ENCODE measurements around the gene ARL15.

Gene ARL15

DNA sequence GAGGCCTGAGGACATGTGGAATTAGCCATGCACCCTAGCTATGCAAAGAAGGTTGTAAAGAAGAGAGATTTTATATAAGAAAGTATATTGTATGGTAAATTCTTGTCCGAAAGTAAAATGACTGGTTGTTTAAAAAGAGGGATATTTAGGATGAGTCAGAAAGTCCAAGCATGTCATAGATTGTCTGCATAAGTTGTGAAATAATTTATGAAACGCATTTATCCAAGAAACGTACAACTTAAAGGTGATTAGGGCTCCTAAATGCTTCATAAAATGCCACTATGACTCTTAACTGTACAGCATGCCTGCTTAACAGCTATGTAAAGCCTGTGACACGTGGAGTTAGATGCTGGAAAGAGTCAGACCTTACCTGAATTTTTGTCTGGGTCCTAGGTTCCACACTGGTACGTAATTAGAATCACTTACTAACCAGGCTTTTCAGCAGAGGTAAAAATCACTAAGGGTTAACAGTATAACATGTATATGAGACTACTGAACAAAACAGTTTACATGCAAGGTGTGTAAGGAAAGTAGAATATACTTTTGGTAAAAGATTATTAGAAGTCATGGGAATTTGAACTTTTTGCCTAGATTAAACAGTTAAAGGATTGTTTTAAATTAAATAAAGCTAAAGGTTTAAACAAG is 37.0 kb upstream of the ARL15 start:
- Histone ChIP-seq H3K4me1 (ENCODE audit: low read length) (no peaks in the 10 kb centered on the region), H3K4me2 (ENCODE audit: low read length) (no peak overlapping the region), H3K79me2 (ENCODE audit: low read length) (no peaks in the 10 kb centered on the region), H3K9ac (ENCODE audit: low read length) (no peak overlapping the region), H2AFZ (ENCODE audit: low read depth, low read length) (no peak overlapping the region), H3K4me3 (ENCODE audit: low read length) (no peak overlapping the region), H3K27ac (ENCODE audit: low read length) (no peak overlapping the region), H3K27me3 (ENCODE audit: low read depth, low read length) (no peaks in the 10 kb centered on the region), H3K9me3 (ENCODE audit: insufficient read depth, low read length) (peaks cover 3% of the 10 kb centered on the region; the same call in 1 of the 2 replicates), H3K36me3 (replicated peaks; ENCODE audit: low read depth, low read length) (no peaks in the 10 kb centered on the region), H4K20me1 (ENCODE audit: insufficient read depth, low read length) (no peaks in the 10 kb centered on the region)
- TF ChIP-seq, protein P1, sequence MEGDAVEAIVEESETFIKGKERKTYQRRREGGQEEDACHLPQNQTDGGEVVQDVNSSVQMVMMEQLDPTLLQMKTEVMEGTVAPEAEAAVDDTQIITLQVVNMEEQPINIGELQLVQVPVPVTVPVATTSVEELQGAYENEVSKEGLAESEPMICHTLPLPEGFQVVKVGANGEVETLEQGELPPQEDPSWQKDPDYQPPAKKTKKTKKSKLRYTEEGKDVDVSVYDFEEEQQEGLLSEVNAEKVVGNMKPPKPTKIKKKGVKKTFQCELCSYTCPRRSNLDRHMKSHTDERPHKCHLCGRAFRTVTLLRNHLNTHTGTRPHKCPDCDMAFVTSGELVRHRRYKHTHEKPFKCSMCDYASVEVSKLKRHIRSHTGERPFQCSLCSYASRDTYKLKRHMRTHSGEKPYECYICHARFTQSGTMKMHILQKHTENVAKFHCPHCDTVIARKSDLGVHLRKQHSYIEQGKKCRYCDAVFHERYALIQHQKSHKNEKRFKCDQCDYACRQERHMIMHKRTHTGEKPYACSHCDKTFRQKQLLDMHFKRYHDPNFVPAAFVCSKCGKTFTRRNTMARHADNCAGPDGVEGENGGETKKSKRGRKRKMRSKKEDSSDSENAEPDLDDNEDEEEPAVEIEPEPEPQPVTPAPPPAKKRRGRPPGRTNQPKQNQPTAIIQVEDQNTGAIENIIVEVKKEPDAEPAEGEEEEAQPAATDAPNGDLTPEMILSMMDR (IDR thresholded peaks at IDR 0.05; ENCODE audit: low read depth, low read length) = no peak
- TF ChIP-seq EZH2phosphoT487 (IDR thresholded peaks at IDR 0.05; ENCODE audit: low read depth) = no peak

DNA sequence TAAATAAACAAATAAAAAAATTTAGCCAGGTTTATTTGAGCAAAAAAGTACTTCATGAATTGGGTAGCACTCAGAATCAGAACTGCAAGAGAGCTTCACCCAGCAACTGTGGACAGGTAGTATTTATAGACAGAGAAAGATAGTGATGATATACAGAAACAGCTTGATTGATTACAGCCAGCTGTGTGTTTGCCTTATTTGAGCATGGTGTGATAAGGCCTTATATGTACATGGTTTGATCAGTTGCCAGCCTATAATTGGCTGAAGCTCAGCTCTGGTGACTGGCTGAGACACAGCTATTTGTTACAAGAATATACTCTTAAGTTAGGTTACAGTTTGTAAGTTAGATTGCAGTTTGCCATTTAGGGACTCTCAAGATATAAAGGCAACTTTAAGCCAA is 34.3 kb upstream of the ARL15 start:
- Histone ChIP-seq H2AFZ (ENCODE audit: low read depth, low read length) (no peak overlapping the region), H3K4me3 (ENCODE audit: low read length) (no peak overlapping the region), H3K9ac (ENCODE audit: low read length) (no peak overlapping the region), H3K36me3 (replicated peaks; ENCODE audit: low read depth, low read length) (no peaks in the 10 kb centered on the region), H3K4me2 (ENCODE audit: low read length) (no peak overlapping the region), H3K27me3 (ENCODE audit: low read depth, low read length) (no peaks in the 10 kb centered on the region), H3K9me3 (ENCODE audit: insufficient read depth, low read length) (peaks cover 3% of the 10 kb centered on the region; the same call in 1 of the 2 replicates), H4K20me1 (ENCODE audit: insufficient read depth, low read length) (no peaks in the 10 kb centered on the region), H3K4me1 (ENCODE audit: low read length) (no peaks in the 10 kb centered on the region), H3K27ac (ENCODE audit: low read length) (no peak overlapping the region), H3K79me2 (ENCODE audit: low read length) (no peaks in the 10 kb centered on the region)
- TF ChIP-seq, protein P1 (IDR thresholded peaks at IDR 0.05; ENCODE audit: low read depth, low read length) = no peak
- no peak for TF ChIP-seq EZH2phosphoT487 (IDR thresholded peaks at IDR 0.05; ENCODE audit: low read depth)

DNA sequence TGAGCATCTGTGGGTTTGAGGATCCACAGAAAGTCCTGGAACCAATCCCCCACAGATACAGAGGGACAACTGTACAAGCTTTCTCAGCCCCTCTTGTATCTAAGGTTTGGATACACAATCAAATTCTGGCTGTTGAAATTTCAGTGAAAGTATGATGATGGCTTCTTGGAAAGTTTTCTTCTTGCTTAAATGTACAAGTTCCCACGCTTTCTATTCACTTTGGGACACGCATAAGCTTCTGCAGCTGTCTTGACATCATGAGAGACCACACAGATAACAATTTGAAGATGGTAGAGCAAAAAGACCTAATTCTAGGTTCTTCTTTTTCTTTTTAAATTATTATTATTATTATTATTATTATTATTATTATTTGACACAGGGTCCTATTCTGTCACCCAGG is 31.6 kb upstream of the ARL15 start:
- H3K27ac ChIP-seq (ENCODE audit: low read length) = no peak overlapping the region
- H3K9me3 ChIP-seq (ENCODE audit: insufficient read depth, low read length) = peaks cover 1% of the 10 kb centered on the region; the same call in 1 of the 2 replicates
- H3K27me3 ChIP-seq (ENCODE audit: low read depth, low read length) = no peaks in the 10 kb centered on the region
- H4K20me1 ChIP-seq (ENCODE audit: insufficient read depth, low read length) = no peaks in the 10 kb centered on the region
- no peak overlapping the region for H3K9ac ChIP-seq (ENCODE audit: low read length)
- no peaks in the 10 kb centered on the region for H3K79me2 ChIP-seq (ENCODE audit: low read length)
- no peaks in the 10 kb centered on the region for H3K4me1 ChIP-seq (ENCODE audit: low read length)
- TF ChIP-seq, protein P1 (IDR thresholded peaks at IDR 0.05; ENCODE audit: low read depth, low read length) = no peak
- no peak for TF ChIP-seq EZH2phosphoT487 (IDR thresholded peaks at IDR 0.05; ENCODE audit: low read depth)
- no peak overlapping the region for H3K4me3 ChIP-seq (ENCODE audit: low read length)
- no peaks in the 10 kb centered on the region for H3K36me3 ChIP-seq (replicated peaks; ENCODE audit: low read depth, low read length)
- no peak overlapping the region for H2AFZ ChIP-seq (ENCODE audit: low read depth, low read length)
- no peak overlapping the region for H3K4me2 ChIP-seq (ENCODE audit: low read length)

DNA sequence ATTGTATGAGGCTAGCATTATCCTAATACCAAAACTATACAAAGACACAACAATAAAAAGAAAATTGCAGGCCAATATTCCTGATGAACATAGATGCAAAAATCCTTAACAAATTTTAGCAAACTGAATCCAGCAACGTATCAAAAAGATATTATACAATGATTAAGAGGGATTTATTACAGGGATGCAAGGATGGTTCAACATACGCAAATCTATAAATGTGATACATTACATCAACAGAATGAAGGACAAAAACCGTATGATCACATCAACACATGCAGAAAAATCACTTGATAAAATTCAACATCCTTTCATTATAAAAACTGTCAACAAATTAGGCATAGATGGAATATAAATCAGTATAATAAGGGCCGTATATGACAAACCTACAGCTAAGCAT is 27.1 kb upstream of the ARL15 start:
- H3K4me1 ChIP-seq (ENCODE audit: low read length) = no peaks in the 10 kb centered on the region
- H4K20me1 ChIP-seq (ENCODE audit: insufficient read depth, low read length) = no peaks in the 10 kb centered on the region
- no peak overlapping the region for H3K4me3 ChIP-seq (ENCODE audit: low read length)
- no peak overlapping the region for H3K9ac ChIP-seq (ENCODE audit: low read length)
- no peaks in the 10 kb centered on the region for H3K27me3 ChIP-seq (ENCODE audit: low read depth, low read length)
- TF ChIP-seq EZH2phosphoT487 (IDR thresholded peaks at IDR 0.05; ENCODE audit: low read depth) = no peak
- TF ChIP-seq, protein P1 (IDR thresholded peaks at IDR 0.05; ENCODE audit: low read depth, low read length) = no peak
- H3K36me3 ChIP-seq (replicated peaks; ENCODE audit: low read depth, low read length) = no peaks in the 10 kb centered on the region
- H3K79me2 ChIP-seq (ENCODE audit: low read length) = no peaks in the 10 kb centered on the region
- H3K9me3 ChIP-seq (ENCODE audit: insufficient read depth, low read length) = no peaks in the 10 kb centered on the region
- no peak overlapping the region for H3K27ac ChIP-seq (ENCODE audit: low read length)
- H3K4me2 ChIP-seq (ENCODE audit: low read length) = no peak overlapping the region
- H2AFZ ChIP-seq (ENCODE audit: low read depth, low read length) = no peak overlapping the region

All from OCI-LY3 (cell line).